NCI-H748 treated with DMSO at 0.1 percent for 48 hours (cell line): ENCODE measurements around the gene PGK2.

Experiments
- DNase-seq: peaks from one replicate; lab custom pipeline; 2025; lab: John Stamatoyannopoulos, UW

PGK2 gene

DNA sequence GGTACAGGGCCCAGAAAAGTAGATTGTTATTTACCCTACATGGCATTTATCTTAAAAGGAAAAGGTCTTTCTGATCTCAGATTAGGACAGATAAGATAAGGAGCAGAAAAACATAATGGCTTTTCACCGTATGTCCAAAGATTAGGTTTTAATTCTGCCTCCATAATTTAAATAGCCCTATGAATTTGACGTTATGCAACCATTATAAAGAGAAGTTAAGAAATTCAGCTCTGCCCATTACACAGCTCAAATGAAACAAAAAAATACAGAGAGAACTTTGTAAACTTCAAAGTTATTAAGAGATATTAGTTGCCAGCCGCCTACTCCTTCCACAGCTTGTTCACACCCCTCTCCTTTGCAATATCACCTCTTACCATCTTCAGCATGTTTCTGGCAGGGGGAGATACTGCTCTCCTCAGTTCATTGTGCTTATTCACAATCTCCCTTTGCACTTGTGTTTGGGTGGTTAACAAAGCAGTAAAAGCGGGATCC is 51.0 kb downstream of the PGK2 start:
- no peak for DNase-seq
